VCaP (cell line): Measurements from ENCODE around the gene CIDEB.

Experiments used
- H3K27ac ChIP-seq: fragments of 450-650 bp; 2 replicates; pipeline ENCODE4 v1.5.1; 2017
- CTCF ChIP-seq: fragments of 450-650 bp; conservative IDR thresholded peaks from 2 replicates; pipeline ENCODE4 v1.5.1; 2017; ENCODE audit warnings: mild to moderate bottlenecking, moderate library complexity

Gene CIDEB

GRCh38 chr14:24315243-24315806, 7.5 kb upstream of the CIDEB start:
- H3K27ac ChIP-seq: no peak overlapping the region
- TF ChIP-seq CTCF: no peak

- TF ChIP-seq CTCF: no peak
- no peak overlapping the region for H3K27ac ChIP-seq
These were observed 6.8 kb upstream of the CIDEB start for GRCh38 chr14:24314377-24315193.

- H3K27ac ChIP-seq: no peak overlapping the region
- TF ChIP-seq CTCF: no peak
These were observed 6.1 kb upstream of the CIDEB start for GRCh38 chr14:24313913-24314312.

GRCh38 chr14:24312736-24313507, 5.1 kb upstream of the CIDEB start:
- no peak for TF ChIP-seq CTCF

GRCh38 chr14:24311837-24312615, 4.2 kb upstream of the CIDEB start:
- no peak overlapping the region for H3K27ac ChIP-seq
- TF ChIP-seq CTCF: no peak

More at GRCh38 chr14:24312736-24313507, 5.1 kb upstream of the CIDEB start:
- no peak overlapping the region for H3K27ac ChIP-seq

GRCh38 chr14:24310646-24311604, 3.1 kb upstream of the CIDEB start, which contains the start of gene LTB4R:
LTB4R (plus strand) TSS chr14:24311502; CDS start chr14:24315652, 4,150 bp downstream.
- H3K27ac ChIP-seq: no peak within 1 kb of the TSS
- no peak for TF ChIP-seq CTCF
